Inflammatory macrophage (primary cell): ENCODE data around the gene COQ4.

Experiments used
- DNase-seq, 2 donors: peaks; one replicate each; pipeline ENCODE4 v3.0.0-alpha.2; 2020 to 2022

Gene COQ4

DNA sequence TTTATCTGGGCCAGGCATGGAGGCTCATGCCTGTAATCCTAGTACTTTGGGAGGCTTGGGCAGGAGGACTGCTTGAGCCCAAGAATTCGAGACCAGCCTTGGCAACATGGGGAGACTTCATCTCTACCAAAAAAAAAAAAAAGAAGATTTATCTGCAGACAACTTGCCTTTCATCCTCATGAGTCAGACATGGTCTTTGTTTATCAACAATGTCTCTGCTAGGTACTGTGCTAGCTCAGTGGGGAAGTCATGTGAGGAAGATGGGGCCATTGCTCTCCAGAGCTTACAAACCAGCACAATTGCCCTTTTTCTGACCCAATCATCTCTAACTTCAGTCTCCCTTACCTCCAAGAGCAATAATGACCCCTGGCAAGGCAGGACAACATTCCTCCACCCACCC lies 50.1 kb downstream of the COQ4 start:
- peak in 1 of 2 donors; percentile 7 for DNase-seq

DNA sequence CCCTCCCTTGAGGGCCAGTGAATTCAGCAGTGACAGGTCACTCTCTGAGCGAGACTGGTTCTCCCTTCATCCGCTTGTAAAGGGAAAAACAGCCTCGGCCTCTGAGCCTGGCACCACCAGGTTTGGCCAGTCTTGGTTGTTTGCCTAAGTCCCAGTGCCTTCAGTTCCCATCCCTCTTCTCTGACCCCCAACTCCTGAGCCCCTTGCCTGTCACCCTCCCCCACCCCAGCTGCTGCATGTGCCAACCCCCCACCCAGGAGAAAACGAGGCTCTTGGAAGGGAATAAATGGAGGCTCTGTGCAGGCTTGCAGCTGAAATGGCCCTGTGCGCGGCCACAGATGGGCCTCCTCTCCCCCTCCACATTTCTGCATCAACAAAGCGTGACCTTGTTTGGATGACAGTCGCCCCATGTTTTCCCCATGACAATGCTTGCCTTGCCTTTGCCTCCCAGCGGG lies 51.6 kb downstream of the COQ4 start:
- no peak for DNase-seq

DNA sequence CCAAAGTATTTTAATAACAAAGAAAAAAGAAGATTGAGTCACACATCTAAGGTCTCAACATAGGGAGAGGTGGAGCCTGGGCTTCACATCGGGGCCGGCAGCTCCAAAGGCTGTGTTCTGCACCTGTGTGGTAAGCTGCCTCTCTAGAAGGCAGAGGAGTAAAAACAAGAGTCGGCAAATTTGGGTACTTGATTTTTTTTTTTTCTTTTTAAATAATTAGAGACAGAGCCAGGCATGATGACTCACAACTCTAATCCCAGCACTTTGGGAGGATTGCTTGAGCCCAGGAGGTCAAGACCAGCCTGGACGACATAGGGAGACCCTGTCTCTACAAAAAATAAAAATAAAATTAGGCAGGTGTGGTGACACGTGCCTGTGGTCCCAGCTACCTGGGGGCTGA lies 53.2 kb downstream of the COQ4 start:
- DNase-seq, result no peak

DNA sequence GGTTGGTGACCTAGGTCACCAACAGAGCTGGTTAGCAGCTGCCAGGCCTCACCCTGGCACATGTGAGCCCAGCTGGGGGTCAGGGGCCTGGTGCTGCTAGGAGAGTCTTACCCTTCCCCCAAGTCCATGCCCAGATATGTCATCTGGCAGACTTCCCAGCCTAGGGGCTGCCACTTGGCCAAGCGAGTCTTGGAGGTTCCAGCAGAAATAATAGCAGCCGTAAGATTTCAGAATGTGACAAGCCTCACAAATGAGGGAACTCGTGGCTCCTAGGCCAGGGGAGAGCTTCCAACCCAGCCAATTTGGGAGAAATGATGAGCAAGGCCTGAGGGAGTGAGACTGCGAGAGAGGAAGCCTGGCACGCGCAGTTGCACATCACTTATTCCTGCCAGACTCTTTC lies 59.6 kb downstream of the COQ4 start:
- DNase-seq, result no peak

DNA sequence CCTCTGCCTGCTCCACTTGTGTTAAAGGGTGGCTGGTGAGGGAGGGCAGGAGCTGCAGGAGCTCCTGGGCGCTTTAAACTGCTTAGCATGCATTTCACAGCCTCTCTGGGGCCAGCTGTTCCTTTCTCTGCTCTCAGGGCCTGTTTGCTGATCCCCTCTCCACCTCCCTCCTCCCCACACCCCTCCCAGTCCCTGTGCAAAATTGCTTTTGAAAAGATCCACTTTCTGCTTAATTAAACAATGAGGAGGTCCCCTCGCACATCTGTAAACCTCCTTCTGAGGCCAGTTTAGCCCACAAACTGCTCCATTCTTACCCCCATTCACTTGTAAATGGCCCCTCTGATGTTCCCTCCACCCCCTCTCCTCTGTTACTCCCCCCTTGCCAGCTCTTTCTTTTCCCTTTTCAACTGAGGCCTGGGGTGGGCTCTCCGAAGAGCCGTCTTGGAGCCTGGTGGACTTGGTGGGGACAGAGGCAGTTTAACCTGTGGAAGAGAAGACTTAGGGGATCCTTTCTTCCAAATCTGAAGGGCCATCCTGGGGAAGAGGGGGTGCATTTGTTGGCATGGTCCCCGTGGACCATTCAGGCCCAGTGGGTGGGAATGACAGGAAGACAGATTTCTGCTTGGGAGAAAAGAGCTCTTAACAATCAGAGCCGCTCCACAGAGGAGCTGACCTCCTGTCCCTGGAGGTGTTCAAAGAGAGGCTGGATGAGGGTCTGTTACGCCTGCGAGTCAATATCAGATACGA lies 60.5 kb downstream of the COQ4 start:
- no peak for DNase-seq
